Osteocyte (in vitro differentiated cells): ENCODE data around the gene MPPED2. TPM values are rescaled to one million over a fixed set of nuclear protein-coding genes. Genes with fewer than 3 reads are reported as not detected.

Experiments used
- DNase-seq: peaks from one replicate; pipeline ENCODE4 v3.0.0; 2021; ENCODE audit warnings: mixed read lengths; ENCODE audit not compliant: unreplicated experiment; ENCODE audit errors: extremely low spot score
- H3K27ac Mint-ChIP-seq: one replicate; pipeline ENCODE4 v1.8.0; 2021; ENCODE audit warnings: mild to moderate bottlenecking, mixed read lengths; ENCODE audit not compliant: unreplicated experiment
- H3K27me3 Mint-ChIP-seq: one replicate; pipeline ENCODE4 v1.8.0; 2021; ENCODE audit warnings: mixed read lengths; ENCODE audit not compliant: unreplicated experiment
- H3K36me3 Mint-ChIP-seq: one replicate; pipeline ENCODE4 v1.8.0; 2021; ENCODE audit warnings: mixed read lengths; ENCODE audit not compliant: unreplicated experiment
- H3K4me1 Mint-ChIP-seq: one replicate; pipeline ENCODE4 v1.8.0; 2021; ENCODE audit warnings: mixed read lengths; ENCODE audit not compliant: unreplicated experiment
- H3K4me3 Mint-ChIP-seq: one replicate; pipeline ENCODE4 v1.8.0; 2021; ENCODE audit warnings: mild to moderate bottlenecking, moderate library complexity, mixed read lengths; ENCODE audit not compliant: unreplicated experiment
- H3K9me3 Mint-ChIP-seq: one replicate; pipeline ENCODE4 v1.8.0; 2021; ENCODE audit warnings: mixed read lengths; ENCODE audit not compliant: unreplicated experiment
- total RNA-seq: library from RNA; stranded (reverse); gene quantifications from 2 replicates; pipeline ENCODE4 v1.2.1, GENCODE V29; 2021
- TF ChIP-seq, protein P1 (sequence below): fragments of 200-600 bp; sonication (generic); IDR thresholded peaks from 2 replicates; pipeline ENCODE4 v1.5.0; 2021; ENCODE audit warnings: antibody characterized with exemption, mild to moderate bottlenecking, moderate library complexity

The MPPED2 gene
- total RNA-seq, 1 donor from 2014 or later, result not detected

DNA sequence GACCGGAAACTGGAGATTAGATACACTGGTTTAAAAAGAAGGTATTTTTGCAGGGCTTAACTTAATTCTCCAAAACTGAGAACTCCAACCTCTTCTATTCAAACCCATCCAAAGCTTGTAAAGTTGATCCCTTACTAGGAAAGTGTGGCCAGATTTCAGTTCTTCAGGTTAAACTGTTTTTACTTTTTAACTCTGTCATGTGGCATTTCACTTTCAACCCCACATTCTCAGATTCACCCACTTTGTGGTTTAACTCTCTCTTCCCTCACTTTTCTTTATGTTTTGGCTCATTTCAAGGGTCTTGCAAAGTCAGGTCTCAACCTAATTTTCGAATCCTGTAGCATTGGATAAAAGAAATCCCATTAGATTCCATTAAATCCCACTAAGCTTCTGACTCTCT lies 75.4 kb downstream of the MPPED2 start:
- H3K4me3 Mint-ChIP-seq, result no peak overlapping the region
- TF ChIP-seq, protein P1, sequence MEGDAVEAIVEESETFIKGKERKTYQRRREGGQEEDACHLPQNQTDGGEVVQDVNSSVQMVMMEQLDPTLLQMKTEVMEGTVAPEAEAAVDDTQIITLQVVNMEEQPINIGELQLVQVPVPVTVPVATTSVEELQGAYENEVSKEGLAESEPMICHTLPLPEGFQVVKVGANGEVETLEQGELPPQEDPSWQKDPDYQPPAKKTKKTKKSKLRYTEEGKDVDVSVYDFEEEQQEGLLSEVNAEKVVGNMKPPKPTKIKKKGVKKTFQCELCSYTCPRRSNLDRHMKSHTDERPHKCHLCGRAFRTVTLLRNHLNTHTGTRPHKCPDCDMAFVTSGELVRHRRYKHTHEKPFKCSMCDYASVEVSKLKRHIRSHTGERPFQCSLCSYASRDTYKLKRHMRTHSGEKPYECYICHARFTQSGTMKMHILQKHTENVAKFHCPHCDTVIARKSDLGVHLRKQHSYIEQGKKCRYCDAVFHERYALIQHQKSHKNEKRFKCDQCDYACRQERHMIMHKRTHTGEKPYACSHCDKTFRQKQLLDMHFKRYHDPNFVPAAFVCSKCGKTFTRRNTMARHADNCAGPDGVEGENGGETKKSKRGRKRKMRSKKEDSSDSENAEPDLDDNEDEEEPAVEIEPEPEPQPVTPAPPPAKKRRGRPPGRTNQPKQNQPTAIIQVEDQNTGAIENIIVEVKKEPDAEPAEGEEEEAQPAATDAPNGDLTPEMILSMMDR, result no peak
- no peaks in the 10 kb centered on the region for H3K9me3 Mint-ChIP-seq

DNA sequence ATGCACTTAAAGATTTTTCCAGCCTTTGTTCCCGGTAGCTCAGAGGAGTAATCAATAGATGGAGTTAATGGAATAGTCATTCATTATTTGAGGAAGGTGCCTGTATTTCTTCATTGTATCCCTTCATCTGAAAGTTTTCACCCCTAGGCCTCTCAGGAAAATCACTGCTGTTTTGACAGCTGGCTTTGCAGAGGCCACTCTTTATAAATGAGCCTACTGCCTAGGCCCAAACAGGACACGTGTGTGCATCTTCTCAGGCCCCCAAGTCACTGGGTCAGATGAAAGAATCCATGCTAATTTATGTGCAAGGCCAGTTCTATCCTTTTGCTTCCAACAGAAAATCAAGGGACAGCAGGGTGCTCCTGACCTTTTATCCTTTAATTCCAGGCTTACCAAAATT lies 76.8 kb downstream of the MPPED2 start:
- Mint-ChIP-seq H3K4me1 (no peaks in the 10 kb centered on the region), H3K27me3 (no peaks in the 10 kb centered on the region), H3K4me3 (no peak overlapping the region), H3K27ac (no peak overlapping the region), H3K9me3 (no peaks in the 10 kb centered on the region), H3K36me3 (no peaks in the 10 kb centered on the region)
- TF ChIP-seq, protein P1, result no peak
- no peak for DNase-seq

More for the DNA sequence above, 75.4 kb downstream of the MPPED2 start:
- H3K36me3 Mint-ChIP-seq, result no peaks in the 10 kb centered on the region
- DNase-seq, result no peak
- no peak overlapping the region for H3K27ac Mint-ChIP-seq
- H3K4me1 Mint-ChIP-seq, result no peaks in the 10 kb centered on the region
- peaks cover 2% of the 10 kb centered on the region for H3K27me3 Mint-ChIP-seq

DNA sequence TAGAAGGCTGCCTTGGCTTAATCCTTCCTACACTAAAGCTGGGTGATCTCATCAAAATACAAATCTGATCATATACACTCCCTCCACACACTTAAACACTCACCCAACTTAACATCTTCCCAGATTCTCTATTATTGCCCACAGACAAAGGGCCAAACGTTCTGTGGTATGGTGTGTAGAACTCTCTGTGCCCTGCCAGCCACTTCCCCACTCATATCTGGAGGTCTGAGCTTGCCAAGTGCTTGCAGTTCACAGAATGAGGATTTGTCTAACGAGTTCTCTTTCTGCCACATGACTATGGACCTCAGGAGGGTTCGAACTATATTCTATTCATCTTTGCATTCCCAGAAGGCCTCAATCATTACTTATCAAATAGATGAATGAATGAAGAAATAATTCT lies 77.6 kb downstream of the MPPED2 start:
- H3K27ac Mint-ChIP-seq, result no peak overlapping the region
- H3K36me3 Mint-ChIP-seq, result no peaks in the 10 kb centered on the region
- H3K4me1 Mint-ChIP-seq, result no peaks in the 10 kb centered on the region
- H3K27me3 Mint-ChIP-seq, result no peaks in the 10 kb centered on the region
- TF ChIP-seq, protein P1, result no peak
- no peak overlapping the region for H3K4me3 Mint-ChIP-seq
- DNase-seq, result no peak
- no peaks in the 10 kb centered on the region for H3K9me3 Mint-ChIP-seq

GRCh38 chr11:30505603-30506002 lies 80.5 kb downstream of the MPPED2 start:
- TF ChIP-seq, protein P1, result no peak
- H3K27me3 Mint-ChIP-seq, result no peaks in the 10 kb centered on the region
- H3K9me3 Mint-ChIP-seq, result no peaks in the 10 kb centered on the region
- no peak for DNase-seq
- no peaks in the 10 kb centered on the region for H3K4me1 Mint-ChIP-seq
- no peak overlapping the region for H3K4me3 Mint-ChIP-seq
- H3K36me3 Mint-ChIP-seq, result no peaks in the 10 kb centered on the region
- no peak overlapping the region for H3K27ac Mint-ChIP-seq

DNA sequence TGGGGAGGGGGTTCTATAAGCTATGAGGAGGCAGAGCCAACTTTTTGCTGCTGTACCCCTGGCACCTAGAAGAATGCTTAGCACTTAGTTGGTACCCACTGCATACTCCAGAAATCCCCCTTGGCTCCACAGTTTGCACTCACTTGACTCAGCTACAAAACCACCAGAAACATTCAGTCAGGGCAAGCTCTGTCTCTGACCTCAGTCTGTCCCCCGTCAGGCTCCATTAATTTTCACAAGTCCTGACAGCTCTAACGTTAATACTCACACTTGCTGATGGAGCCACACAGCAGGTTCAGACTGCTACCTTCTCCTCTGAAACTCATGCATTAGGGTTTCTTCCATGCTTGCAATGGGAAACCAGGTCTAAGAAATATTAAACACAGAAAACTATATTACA lies 81.7 kb downstream of the MPPED2 start:
- Mint-ChIP-seq H3K27ac (no peak overlapping the region), H3K4me1 (no peaks in the 10 kb centered on the region), H3K9me3 (no peaks in the 10 kb centered on the region), H3K4me3 (no peak overlapping the region), H3K27me3 (no peaks in the 10 kb centered on the region), H3K36me3 (no peaks in the 10 kb centered on the region)
- TF ChIP-seq, protein P1, result no peak
- DNase-seq, result no peak
